ENCODE measurements around the gene KRTCAP3.

Gene KRTCAP3, protein sequence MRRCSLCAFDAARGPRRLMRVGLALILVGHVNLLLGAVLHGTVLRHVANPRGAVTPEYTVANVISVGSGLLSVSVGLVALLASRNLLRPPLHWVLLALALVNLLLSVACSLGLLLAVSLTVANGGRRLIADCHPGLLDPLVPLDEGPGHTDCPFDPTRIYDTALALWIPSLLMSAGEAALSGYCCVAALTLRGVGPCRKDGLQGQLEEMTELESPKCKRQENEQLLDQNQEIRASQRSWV

DNA sequence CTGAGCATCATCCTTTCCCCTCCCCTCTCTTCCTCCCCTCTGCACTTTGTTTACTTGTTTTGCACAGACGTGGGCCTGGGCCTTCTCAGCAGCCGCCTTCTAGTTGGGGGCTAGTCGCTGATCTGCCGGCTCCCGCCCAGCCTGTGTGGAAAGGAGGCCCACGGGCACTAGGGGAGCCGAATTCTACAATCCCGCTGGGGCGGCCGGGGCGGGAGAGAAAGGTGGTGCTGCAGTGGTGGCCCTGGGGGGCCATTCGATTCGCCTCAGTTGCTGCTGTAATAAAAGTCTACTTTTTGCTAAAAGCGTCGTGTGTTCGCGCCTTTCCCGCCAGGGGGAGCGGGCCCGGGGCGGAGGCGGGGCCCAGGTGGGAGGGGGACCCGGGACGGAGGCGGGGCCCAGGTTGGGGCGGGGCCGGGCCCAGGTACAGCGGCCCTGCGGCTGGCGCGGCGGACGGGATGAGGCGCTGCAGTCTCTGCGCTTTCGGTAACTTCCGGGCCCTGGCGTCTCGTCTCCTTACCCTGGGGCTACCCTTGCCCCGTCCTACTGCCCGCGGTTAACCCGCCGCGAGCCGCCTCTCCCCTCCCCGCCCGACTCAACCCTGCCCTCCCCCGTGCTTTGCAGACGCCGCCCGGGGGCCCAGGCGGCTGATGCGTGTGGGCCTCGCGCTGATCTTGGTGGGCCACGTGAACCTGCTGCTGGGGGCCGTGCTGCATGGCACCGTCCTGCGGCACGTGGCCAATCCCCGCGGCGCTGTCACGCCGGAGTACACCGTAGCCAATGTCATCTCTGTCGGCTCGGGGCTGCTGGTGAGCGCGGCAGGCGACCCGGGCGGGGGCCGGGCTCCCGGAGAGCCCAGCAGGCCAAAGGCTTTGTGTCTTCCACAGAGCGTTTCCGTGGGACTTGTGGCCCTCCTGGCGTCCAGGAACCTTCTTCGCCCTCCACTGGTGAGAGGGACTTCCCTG lies at the start of gene KRTCAP3:
KRTCAP3 (plus strand) TSS at position 424 of the 962 bp plus-strand sequence; CDS start at position 456, 32 bp downstream.
- H3K4me3 ChIP-seq (ENCODE audit: low read depth, low read length) = no peak within 1 kb of the TSS

DNA sequence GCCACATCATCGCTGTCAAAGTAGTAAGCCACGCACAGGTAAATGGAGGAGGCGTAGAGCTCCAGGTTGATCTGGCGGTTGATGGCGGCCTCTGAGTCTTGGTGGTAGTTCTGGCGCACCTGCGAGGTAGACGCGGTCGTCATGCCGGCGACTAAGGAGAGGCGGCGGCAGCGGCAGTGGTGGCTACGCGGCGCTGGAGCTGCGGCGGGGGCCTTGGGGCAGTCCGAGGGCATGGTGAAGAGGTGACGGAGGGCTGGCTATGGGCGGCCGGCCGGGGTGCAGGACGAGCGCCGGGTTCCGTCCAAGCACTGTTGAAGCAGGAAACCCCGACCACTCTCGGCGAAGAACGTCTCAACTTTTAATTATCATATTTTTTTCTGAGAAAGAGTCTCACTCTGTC lies 49.0 kb upstream of the KRTCAP3 start:
- TF ChIP-seq, protein P1, sequence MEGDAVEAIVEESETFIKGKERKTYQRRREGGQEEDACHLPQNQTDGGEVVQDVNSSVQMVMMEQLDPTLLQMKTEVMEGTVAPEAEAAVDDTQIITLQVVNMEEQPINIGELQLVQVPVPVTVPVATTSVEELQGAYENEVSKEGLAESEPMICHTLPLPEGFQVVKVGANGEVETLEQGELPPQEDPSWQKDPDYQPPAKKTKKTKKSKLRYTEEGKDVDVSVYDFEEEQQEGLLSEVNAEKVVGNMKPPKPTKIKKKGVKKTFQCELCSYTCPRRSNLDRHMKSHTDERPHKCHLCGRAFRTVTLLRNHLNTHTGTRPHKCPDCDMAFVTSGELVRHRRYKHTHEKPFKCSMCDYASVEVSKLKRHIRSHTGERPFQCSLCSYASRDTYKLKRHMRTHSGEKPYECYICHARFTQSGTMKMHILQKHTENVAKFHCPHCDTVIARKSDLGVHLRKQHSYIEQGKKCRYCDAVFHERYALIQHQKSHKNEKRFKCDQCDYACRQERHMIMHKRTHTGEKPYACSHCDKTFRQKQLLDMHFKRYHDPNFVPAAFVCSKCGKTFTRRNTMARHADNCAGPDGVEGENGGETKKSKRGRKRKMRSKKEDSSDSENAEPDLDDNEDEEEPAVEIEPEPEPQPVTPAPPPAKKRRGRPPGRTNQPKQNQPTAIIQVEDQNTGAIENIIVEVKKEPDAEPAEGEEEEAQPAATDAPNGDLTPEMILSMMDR (IDR thresholded peaks at IDR 0.05; ENCODE audit: borderline replicate concordance, insufficient read depth, low read depth, low read length) = no peak

More for the DNA sequence above, at the start of gene KRTCAP3:
- TF ChIP-seq, protein P1 (IDR thresholded peaks at IDR 0.05; ENCODE audit: borderline replicate concordance, insufficient read depth, low read depth, low read length) = no peak

DNA sequence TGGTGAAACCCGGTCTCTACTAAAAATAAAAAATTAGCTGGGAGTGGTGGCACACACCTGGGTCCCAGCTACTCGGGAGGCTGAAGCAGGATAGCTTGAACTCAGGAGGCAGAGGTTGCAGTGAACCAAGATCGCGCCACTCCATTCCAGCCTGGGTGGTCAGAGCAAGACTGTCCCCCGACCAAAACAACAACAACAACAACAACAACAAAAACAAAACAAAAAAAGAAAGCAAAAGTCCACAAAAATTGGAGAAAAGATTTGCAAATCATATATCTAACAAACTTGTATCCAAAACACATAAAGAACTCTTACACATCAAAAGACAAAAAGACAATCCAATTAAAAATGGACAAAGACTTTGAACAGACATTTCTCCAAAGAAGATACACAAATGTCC lies 43.2 kb upstream of the KRTCAP3 start:
- H3K4me3 ChIP-seq (ENCODE audit: low read depth, low read length) = no peak overlapping the region
- TF ChIP-seq, protein P1 (IDR thresholded peaks at IDR 0.05; ENCODE audit: borderline replicate concordance, insufficient read depth, low read depth, low read length) = no peak

More for the DNA sequence above, 49.0 kb upstream of the KRTCAP3 start:
- H3K4me3 ChIP-seq (ENCODE audit: low read depth, low read length) = no peak overlapping the region

DNA sequence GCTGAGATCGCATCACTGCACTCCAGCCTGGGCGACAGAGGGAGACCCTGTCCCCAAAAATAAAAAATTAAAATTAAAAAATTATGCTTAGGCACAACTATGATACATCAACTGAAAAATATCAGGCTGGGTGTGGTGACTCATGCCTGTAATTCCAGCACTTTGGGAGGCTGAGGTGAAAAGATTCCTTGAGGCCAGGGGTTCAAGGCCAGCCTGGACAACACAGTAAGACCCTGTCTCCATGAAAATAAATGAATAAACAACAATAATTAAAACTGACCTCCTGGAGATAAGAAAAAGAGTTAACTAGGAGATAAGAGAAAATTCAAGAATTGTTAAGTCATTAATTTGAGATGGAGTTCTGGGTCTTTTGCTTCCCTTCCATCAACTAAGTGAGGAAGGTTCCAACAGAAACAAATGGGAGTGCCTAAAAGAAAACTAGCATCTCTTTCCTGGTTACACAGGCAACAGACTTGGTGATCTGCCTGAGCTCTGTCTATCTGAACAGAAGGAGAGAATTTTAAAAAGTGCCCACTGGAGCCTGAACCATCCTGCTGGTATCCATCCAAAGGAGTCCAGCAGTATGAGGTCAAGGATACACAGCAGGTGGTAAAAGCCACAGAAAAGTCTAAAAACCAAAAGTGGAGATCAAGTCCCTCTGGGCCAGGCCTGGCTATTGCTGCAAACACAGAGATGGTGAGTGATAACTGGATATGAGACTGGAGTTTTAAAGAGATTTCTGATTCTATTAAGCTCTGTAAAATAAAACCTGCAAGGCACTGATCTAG lies 41.6 kb upstream of the KRTCAP3 start:
- H3K4me3 ChIP-seq (ENCODE audit: low read depth, low read length) = no peak overlapping the region
- TF ChIP-seq, protein P1 (IDR thresholded peaks at IDR 0.05; ENCODE audit: borderline replicate concordance, insufficient read depth, low read depth, low read length) = no peak

DNA sequence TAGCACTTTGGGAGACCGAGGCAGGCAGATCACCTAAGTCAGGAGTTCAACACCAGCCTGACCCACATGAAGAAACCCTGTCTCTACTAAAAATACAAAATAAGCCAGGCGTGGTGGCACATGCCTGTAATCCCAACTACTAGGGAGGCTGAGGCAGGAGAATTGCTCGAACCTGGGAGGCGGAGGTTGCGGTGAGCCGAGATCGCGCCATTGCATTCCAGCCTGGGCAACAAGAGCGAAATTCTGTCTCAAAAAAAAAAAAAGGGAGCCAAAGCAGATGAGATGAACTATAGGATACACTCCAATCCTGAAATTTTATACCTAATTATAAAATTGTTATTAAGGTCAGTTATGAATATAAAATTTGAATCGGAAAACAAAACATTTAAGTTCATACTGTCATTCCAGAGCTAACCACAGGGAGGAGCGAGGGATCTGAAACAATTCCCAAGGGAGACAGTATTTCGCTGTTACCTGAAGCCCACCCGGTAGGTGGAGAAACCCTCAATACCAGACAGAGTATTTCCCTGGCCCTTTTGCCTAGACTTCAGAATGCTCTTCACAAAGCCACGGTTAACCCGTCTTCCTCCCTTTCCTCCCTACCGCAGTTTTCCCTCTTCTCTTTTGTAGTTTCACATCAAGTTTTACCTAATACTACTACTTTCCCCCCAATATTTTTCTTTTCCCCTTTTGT lies 34.2 kb upstream of the KRTCAP3 start:
- peak overlapping the region; percentile 96 for H3K4me3 ChIP-seq (ENCODE audit: low read depth, low read length)
- TF ChIP-seq, protein P1 (IDR thresholded peaks at IDR 0.05; ENCODE audit: borderline replicate concordance, insufficient read depth, low read depth, low read length) = peak; percentile 32; the same call in 1 of the 2 replicates

DNA sequence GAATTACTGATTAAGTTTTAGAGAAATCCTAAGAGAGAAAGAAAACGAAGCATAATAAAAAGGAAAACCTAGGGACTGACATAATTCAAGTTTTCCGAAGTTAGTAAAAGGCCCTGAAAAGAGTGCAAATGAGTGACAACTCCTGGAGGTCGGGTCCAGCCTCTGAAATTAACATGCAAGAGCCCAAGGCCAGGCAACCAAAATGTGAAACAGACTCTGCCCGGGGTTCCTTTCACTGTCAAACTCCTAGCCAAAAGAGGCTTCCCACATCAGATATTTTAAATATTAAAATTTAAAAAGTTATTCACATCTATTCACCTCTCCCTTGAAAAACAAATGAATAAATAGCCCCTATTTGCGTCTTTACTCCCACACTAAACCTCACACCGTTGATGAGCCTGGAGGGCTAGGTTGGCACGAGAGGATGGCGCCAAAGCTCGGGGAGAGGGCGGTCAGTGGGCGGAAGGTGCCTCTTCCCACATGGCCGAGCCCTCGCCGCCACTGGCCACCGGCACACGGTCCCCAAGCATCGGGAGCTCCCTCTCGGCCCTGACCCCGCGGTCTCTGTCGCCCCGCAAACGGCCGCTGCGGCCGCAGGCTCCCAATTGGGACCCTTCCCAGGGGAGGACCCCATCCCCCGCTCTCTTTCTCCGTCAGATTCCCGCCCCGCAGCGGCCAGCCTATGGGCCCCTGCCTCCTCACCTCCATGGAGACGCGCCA lies 33.4 kb upstream of the KRTCAP3 start:
- H3K4me3 ChIP-seq (ENCODE audit: low read depth, low read length) = peak overlapping the region; percentile 96
- TF ChIP-seq, protein P1 (IDR thresholded peaks at IDR 0.05; ENCODE audit: borderline replicate concordance, insufficient read depth, low read depth, low read length) = no peak
